AG04450 (cell line): ENCODE results near the gene MYL10. TPM values are rescaled to one million over a fixed set of nuclear protein-coding genes. Genes with fewer than 3 reads are reported as not detected.

Experiments
- CTCF ChIA-PET: fragments of 300-600, 350-600 bp; formaldehyde crosslinking; extraction: SDS; loops from one replicate; lab custom pipeline; 2022; ENCODE audit warnings: antibody characterized with exemption, inconsistent platforms; lab: Charles Lee
- POLR2A ChIA-PET: fragments of 350-600 bp; formaldehyde crosslinking; extraction: SDS; loops from one replicate; lab custom pipeline; 2021; ENCODE audit warnings: antibody characterized with exemption, inconsistent platforms; lab: Yijun Ruan, JAX
- DNase-seq: peaks from one replicate; pipeline ENCODE4 v3.0.0-alpha.2; 2011; ENCODE audit warnings: low read depth, low spot score
- H3K27ac ChIP-seq: one replicate; pipeline ENCODE4 v1.5.1; 2012; ENCODE audit warnings: low read depth, low read length, control low read depth
- H3K27me3 ChIP-seq: one replicate; pipeline ENCODE4 v1.6.0; 2012; ENCODE audit warnings: low read length; ENCODE audit not compliant: control insufficient read depth, insufficient read depth
- H3K4me3 ChIP-seq: 2 replicates; pipeline ENCODE4 v1.5.1; 2011; ENCODE audit warnings: mild to moderate bottlenecking, low read depth, low read length, control low read depth
- H3K9me3 ChIP-seq: 2 replicates; pipeline ENCODE4 v1.5.1; 2012; ENCODE audit warnings: low read length; ENCODE audit not compliant: control insufficient read depth, insufficient read depth
- CTCF ChIP-seq: IDR thresholded peaks from 2 replicates; pipeline ENCODE4 v1.5.1; 2011; ENCODE audit warnings: low read depth, low read length, control low read depth, inconsistent platforms
- polyA plus RNA-seq: library from polyadenylated mRNA; depleted of rRNA; stranded (reverse); fragments of >200 nt; gene quantifications from 2 replicates; pipeline ENCODE4 v1.2.3, GENCODE V29; 2011

The MYL10 gene
- polyA plus RNA-seq, 1 experiment: not detected

- DNase-seq: no peak
- peak overlapping the region; percentile 2 for H3K27ac ChIP-seq
- no peak overlapping the region for H3K4me3 ChIP-seq
- peaks cover 6% of the 10 kb centered on the region for H3K9me3 ChIP-seq
- TF ChIP-seq CTCF: no peak
- CTCF ChIA-PET: no interaction called here
- POLR2A ChIA-PET: no interaction called here
- H3K27me3 ChIP-seq: peaks cover 2% of the 10 kb centered on the region
These were observed 47.0 kb upstream of the MYL10 start for GRCh38 chr7:101676062-101676598.

DNA sequence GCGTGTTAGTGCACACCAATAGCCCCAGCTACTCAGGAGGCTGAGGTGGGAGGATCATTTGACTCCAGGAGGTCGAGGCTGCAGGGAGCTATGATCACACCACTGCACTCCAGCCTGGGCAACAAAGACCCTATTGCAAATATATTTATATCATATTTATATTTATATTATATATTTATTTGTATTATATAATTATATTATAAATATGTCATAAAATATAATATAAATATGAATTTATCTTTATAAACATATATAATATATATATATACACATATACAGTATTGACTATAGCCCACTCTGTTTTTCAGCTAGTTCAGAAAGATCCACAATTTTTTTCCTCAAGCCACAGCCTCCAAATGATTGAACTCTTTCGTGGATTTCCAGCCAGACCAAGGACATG is 45.3 kb upstream of the MYL10 start:
- POLR2A ChIA-PET: no interaction called here
- Histone ChIP-seq H3K27ac (no peak overlapping the region), H3K4me3 (no peak overlapping the region), H3K27me3 (peaks cover 2% of the 10 kb centered on the region), H3K9me3 (peaks cover 6% of the 10 kb centered on the region; the same call in 1 of the 2 replicates)
- DNase-seq: no peak
- TF ChIP-seq CTCF: no peak
- CTCF ChIA-PET: no interaction called here

DNA sequence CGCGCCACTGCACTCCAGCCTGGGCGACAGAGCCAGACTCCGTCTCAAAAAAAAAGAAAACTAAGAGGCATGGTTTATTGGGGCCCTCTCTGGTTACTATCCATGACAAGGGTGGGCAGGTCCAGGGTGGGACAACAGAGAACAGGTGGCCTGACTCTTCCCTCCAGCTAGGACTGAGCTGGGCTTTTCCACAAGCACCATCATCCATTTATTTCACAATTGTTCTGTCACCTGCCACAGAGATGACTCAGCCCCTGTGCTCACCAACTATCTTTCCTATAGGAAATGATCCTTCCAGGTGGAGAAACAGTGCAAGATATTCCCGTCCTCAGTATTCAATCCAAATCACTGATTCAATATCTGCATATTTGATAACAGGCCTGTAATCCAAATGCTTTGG is 44.9 kb upstream of the MYL10 start:
- DNase-seq: no peak
- POLR2A ChIA-PET: no interaction called here
- Histone ChIP-seq H3K27me3 (peaks cover 2% of the 10 kb centered on the region), H3K4me3 (no peak overlapping the region), H3K27ac (no peak overlapping the region), H3K9me3 (peaks cover 6% of the 10 kb centered on the region; the same call in 1 of the 2 replicates)
- TF ChIP-seq CTCF: no peak
- CTCF ChIA-PET: interaction anchor here (0.7 kb wide), 1 partner anchor 15 kb away, joined by 3 read pairs; no protein-coding TSS in a partner anchor

GRCh38 chr7:101673315-101673714 is 44.2 kb upstream of the MYL10 start:
- ChIA-PET CTCF (interaction anchor here (0.7 kb wide), 1 partner anchor 15 kb away, joined by 3 read pairs; no protein-coding TSS in a partner anchor), POLR2A (no interaction called here)
- peaks cover 7% of the 10 kb centered on the region for H3K27me3 ChIP-seq
- no peak for TF ChIP-seq CTCF
- H3K9me3 ChIP-seq: peaks cover 6% of the 10 kb centered on the region; the same call in 1 of the 2 replicates
- no peak overlapping the region for H3K27ac ChIP-seq
- H3K4me3 ChIP-seq: no peak overlapping the region
- DNase-seq: no peak
